ENCODE measurements around the gene TLR3. TPM values are rescaled to one million over a fixed set of nuclear protein-coding genes. Genes with fewer than 3 reads are reported as not detected.

TLR3 gene
- polyA plus RNA-seq, 1 donor (not counting 4 experiments of a cell fraction or from before 2014, with no cell fraction given): 8.8 TPM

DNA sequence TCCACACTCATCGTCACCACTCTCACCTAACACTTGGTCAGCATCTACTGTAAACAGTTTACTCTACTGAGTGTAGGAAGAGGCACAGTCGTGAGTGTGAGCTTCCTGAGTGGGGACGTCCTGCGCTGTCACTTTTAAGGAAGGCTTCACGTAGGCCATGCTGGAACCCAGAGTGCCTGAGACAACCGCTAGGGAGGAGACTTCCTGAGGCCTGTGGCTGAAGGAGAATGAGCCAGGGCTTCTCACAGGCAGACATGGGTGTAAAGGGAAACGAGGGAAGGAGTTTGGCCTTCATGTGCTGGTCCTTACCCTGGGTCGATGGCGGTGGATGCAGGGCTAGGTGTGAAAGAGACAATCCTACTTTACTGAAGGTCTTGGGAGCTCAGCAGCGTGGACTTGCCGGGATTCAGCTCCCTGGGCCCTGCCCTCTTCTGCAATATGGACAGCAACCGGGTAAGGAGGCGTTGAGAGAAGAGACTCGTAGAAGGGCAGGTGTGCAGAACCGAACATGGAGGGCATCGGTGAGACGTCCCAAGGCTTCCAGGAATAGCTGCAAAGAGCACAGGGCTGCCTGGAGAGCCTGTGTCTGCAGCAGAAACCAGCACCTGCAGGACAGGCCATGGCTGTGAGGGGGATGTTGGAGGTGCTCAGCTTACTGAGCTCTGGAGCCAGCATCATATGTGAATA lies 48.7 kb upstream of the TLR3 start:
- Histone ChIP-seq H3K27ac (ENCODE audit: control insufficient read depth, insufficient read depth, low read length) (no peak overlapping the region), H3K4me2 (ENCODE audit: control insufficient read depth, extremely low read depth, insufficient read depth, low read depth, low read length) (no peak overlapping the region), H3K9me3 (ENCODE audit: control insufficient read depth, low read depth, low read length) (no peaks in the 10 kb centered on the region), H2AFZ (ENCODE audit: control insufficient read depth, low read length) (no peak overlapping the region), H3K4me3 (ENCODE audit: control insufficient read depth in 2 of 3, extremely low read depth in 1 of 3, insufficient read depth in 2 of 3, low read depth in 1 of 3, low read length in 3 of 3) (no peak overlapping the region), H3K4me1 (ENCODE audit: control insufficient read depth, extremely low read depth, insufficient read depth, low read length) (no peaks in the 10 kb centered on the region), H3K36me3 (ENCODE audit: control insufficient read depth in 2 of 2, extremely low read depth in 1 of 2, insufficient read depth in 2 of 2, low read length in 2 of 2) (no peaks in the 10 kb centered on the region), H3K9me1 (ENCODE audit: control insufficient read depth, extremely low read depth, insufficient read depth, low read length) (no peaks in the 10 kb centered on the region), H3K79me2 (ENCODE audit: control insufficient read depth, insufficient read depth, low read length) (no peaks in the 10 kb centered on the region), H3K27me3 (ENCODE audit: control insufficient read depth, extremely low read depth, insufficient read depth, low read length) (no peaks in the 10 kb centered on the region), H4K20me1 (ENCODE audit: control insufficient read depth, extremely low read depth, insufficient read depth, low read length) (no peaks in the 10 kb centered on the region), H3K9ac (ENCODE audit: control insufficient read depth, extremely low read depth, insufficient read depth, low read length) (no peak overlapping the region)
- dilution Hi-C loops (cut with MboI; ENCODE audit: extremely low pct_ligation_motif_present, low sequenced_read_pairs): loop anchor here (25.0 kb wide), 1 partner anchor 383 kb away; no protein-coding TSS in a partner anchor
- FAIRE-seq: no peak
- TF ChIP-seq CTCF (optimal IDR thresholded peaks at IDR 0.05 in 1 of 3, IDR thresholded peaks at IDR 0.05 in 1 of 3, conservative IDR thresholded peaks at IDR 0.05 in 1 of 3; ENCODE audit: extremely low read depth in 1 of 3, insufficient read depth in 2 of 3, low read length in 3 of 3) (no peak), EZH2 (IDR thresholded peaks at IDR 0.05; ENCODE audit: low read length) (no peak)
- no peak for DNase-seq (ENCODE audit: low read depth, low spot score)

DNA sequence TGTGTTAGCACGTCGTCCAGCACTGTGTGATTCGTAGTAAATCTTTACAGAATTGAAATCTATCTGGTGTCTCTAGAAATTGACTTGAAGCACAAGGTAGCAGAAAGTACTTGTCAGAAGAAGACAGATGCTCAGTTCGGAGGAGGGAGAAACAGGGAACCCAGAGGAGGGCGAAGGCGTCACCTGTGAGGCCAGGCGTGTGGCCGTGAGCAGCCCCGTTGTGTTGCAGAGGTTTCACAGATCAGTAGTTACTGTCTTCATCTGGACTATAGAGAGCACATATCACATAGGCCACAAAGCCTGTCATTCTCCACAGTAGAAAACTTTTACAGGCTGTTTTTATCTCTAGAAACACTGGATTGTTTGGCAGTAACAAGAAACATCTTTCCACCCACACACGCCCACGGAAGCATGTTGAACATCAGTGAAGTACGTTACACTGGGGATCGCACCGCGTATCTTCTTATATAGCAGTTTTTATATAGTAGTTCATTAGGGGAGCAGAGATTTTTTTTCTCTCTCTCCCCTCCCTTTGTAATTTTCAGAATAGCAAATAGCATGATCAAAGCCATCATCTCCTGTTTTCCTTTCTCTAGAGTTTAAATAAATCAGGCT lies 48.1 kb upstream of the TLR3 start:
- TF ChIP-seq CTCF (optimal IDR thresholded peaks at IDR 0.05 in 1 of 3, IDR thresholded peaks at IDR 0.05 in 1 of 3, conservative IDR thresholded peaks at IDR 0.05 in 1 of 3; ENCODE audit: extremely low read depth in 1 of 3, insufficient read depth in 2 of 3, low read length in 3 of 3) (no peak), EZH2 (IDR thresholded peaks at IDR 0.05; ENCODE audit: low read length) (no peak)
- dilution Hi-C loops (cut with MboI; ENCODE audit: extremely low pct_ligation_motif_present, low sequenced_read_pairs): loop anchor here (25.0 kb wide), 1 partner anchor 384 kb away; no protein-coding TSS in a partner anchor
- Histone ChIP-seq H2AFZ (ENCODE audit: control insufficient read depth, low read length) (no peak overlapping the region), H3K27ac (ENCODE audit: control insufficient read depth, insufficient read depth, low read length) (no peak overlapping the region), H3K27me3 (ENCODE audit: control insufficient read depth, extremely low read depth, insufficient read depth, low read length) (no peaks in the 10 kb centered on the region), H3K4me3 (ENCODE audit: control insufficient read depth in 2 of 3, extremely low read depth in 1 of 3, insufficient read depth in 2 of 3, low read depth in 1 of 3, low read length in 3 of 3) (no peak overlapping the region), H3K4me1 (ENCODE audit: control insufficient read depth, extremely low read depth, insufficient read depth, low read length) (no peaks in the 10 kb centered on the region), H3K9ac (ENCODE audit: control insufficient read depth, extremely low read depth, insufficient read depth, low read length) (no peak overlapping the region), H4K20me1 (ENCODE audit: control insufficient read depth, extremely low read depth, insufficient read depth, low read length) (no peaks in the 10 kb centered on the region), H3K9me3 (ENCODE audit: control insufficient read depth, low read depth, low read length) (no peaks in the 10 kb centered on the region), H3K9me1 (ENCODE audit: control insufficient read depth, extremely low read depth, insufficient read depth, low read length) (no peaks in the 10 kb centered on the region), H3K36me3 (ENCODE audit: control insufficient read depth in 2 of 2, extremely low read depth in 1 of 2, insufficient read depth in 2 of 2, low read length in 2 of 2) (no peaks in the 10 kb centered on the region), H3K79me2 (ENCODE audit: control insufficient read depth, insufficient read depth, low read length) (no peaks in the 10 kb centered on the region), H3K4me2 (ENCODE audit: control insufficient read depth, extremely low read depth, insufficient read depth, low read depth, low read length) (no peak overlapping the region)
- DNase-seq (ENCODE audit: low read depth, low spot score): no peak
- FAIRE-seq: no peak

Measured in keratinocyte (primary cell).